Measurements from ENCODE around the gene NECAB2. TPM values are rescaled to one million over a fixed set of nuclear protein-coding genes. Genes with fewer than 3 reads are reported as not detected.

NECAB2 gene
- total RNA-seq, 4 donors from 2014 or later: not detected

- no peak for TF ChIP-seq CTCF (IDR thresholded peaks at IDR 0.05; ENCODE audit: low read depth)
These were observed 3.4 kb downstream of the NECAB2 start for GRCh38 chr16:83971165-83972130.

DNA sequence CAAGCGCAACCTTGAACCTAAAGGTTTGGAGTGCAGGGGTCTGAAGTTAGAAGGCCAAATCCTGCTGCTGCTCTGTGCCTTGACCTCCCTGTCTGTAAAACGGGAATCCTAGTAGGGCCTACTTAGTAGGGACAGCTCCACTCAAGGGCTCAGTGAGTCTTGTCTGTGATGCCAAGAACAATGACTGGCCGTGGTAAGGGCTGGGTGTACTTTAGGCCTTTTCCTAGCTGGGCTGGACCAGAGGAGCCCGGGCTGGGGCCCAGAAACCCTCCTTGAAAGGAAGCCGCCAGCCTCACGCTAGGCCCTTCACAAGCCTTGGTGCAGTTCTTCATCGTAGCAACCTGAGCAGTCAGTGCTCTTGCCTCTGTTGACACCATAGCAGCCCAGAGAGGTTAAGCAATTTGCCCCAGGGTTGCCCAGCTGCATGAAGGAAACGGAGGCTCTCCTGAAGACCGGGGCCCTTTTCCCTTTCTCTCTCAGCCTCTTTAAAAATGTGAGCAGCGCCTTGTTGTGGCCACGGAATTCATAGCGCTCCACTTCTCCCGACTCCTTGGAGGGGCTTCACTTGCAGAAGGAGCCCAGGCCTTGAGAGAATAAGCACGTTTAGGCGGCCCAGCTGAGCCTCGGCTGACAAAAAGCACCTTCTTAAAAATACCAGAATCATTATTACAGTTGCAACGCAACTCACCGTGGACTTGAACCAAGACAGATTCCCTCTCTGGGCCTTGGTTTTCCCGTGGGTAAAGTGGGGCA lies 4.4 kb downstream of the NECAB2 start:
- TF ChIP-seq CTCF (IDR thresholded peaks at IDR 0.05; ENCODE audit: low read depth): no peak

DNA sequence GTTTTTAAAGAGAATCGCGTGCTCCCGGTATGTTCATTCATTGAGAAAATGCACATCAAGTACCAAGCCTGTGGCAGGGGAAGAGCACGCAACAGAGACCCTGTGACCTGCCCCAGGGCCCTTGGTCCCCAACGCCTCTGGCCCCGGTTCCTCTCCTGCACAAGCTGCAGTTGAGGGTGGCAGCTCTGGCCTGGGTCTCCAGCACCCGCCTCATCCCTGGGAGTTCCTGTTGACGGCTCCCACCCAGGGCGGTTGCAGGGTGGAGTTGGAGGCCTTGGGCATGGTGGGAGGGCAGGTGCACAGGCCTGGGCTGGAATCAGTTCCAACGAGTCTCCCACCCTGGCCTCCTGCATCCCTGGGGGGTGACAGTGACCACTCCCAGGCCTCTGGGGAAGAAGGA lies 5.0 kb downstream of the NECAB2 start:
- no peak for TF ChIP-seq CTCF (IDR thresholded peaks at IDR 0.05; ENCODE audit: low read depth)

DNA sequence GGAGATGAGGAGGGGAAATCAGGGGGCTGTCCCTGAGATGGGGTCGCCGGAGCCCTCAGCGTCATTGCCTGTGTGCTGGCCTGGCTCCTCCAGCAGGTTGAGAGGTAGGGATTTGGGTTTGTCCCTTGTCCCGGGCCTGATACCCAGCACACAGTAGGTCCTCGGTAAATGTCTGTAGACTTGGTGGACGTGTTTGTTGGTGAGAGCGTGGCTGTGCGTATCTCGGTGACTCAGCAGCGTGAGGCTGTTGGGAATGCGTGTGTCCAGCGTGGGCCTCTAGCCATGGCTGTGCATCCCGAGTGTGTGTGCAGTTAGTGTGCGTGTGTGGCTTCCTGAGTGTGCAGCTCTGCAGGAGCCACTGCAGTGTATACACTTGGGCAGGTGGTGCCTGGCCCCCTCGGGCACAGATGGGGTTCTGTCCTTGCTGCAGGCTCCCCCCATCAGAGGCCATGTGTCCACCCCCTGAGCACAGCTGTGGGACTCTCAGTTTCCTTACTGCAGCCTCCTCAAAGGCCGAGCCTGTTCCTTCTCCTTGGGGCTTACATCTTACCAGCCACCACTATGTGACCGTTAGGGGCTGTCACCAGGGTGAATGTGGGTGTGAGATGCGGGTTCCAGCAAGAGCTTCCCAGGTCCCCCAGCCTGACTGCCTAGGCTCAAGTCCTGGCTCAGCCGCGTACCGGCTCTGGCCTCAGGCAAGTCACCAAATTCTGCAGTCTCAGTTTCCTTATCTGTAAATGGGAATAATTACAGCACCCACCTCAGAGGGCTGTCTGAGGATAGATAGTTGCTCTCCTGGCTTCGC lies 5.7 kb downstream of the NECAB2 start:
- no peak for TF ChIP-seq CTCF (IDR thresholded peaks at IDR 0.05; ENCODE audit: low read depth)

GRCh38 chr16:83974475-83974874 lies 6.4 kb downstream of the NECAB2 start:
- TF ChIP-seq CTCF (IDR thresholded peaks at IDR 0.05; ENCODE audit: low read depth): no peak

GRCh38 chr16:83975590-83976260 lies 7.7 kb downstream of the NECAB2 start:
- TF ChIP-seq CTCF (IDR thresholded peaks at IDR 0.05; ENCODE audit: low read depth): no peak
